Glomerular visceral epithelial cell (primary cell): ENCODE results near the gene SIGLECL1.
A peak's percentile ranks its signal among the peaks of the same experiment; 100 is the strongest.

ENCODE experiments used
- DNase-seq: peaks from one replicate; pipeline ENCODE4 v3.0.0-alpha.2; 2016; ENCODE audit errors: extremely low spot score

SIGLECL1 gene

DNA sequence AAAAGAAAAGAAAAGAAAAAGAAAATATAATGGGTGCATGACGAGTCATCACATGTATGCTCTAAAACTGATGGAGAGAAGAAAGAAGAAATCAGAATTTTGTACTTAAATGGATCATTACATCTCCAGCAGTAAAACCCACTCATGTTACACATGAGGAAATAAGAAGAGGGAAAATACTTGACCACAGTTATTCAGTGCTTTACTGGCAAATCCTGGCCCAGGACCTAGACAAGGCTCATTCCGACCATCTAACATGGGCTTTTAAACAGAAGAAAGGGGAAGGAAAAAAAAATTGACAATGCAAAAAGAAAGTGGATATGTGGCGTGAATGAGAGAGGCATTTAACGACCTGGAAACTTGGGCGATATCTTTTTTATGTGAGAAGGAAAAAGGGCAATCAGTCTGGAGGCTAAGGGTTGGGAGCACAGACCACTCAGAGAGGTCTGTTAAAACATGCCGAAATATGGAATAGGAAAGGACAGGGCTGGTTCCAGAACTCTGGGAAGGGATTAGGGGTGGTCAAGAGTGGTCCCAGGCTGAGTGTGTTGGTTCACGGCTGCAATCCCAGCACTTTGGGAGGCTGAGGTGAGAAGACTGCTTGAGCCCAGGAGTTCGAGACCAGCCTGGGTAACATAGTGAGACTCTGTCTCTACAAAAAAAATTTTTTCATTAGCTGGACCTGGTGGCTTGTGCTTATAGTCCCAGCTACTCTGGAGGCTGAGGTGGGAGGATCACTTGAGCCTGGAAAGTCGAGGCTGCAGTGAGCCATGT, 1.6 kb downstream of the SIGLECL1 start:
- no peak for DNase-seq

DNA sequence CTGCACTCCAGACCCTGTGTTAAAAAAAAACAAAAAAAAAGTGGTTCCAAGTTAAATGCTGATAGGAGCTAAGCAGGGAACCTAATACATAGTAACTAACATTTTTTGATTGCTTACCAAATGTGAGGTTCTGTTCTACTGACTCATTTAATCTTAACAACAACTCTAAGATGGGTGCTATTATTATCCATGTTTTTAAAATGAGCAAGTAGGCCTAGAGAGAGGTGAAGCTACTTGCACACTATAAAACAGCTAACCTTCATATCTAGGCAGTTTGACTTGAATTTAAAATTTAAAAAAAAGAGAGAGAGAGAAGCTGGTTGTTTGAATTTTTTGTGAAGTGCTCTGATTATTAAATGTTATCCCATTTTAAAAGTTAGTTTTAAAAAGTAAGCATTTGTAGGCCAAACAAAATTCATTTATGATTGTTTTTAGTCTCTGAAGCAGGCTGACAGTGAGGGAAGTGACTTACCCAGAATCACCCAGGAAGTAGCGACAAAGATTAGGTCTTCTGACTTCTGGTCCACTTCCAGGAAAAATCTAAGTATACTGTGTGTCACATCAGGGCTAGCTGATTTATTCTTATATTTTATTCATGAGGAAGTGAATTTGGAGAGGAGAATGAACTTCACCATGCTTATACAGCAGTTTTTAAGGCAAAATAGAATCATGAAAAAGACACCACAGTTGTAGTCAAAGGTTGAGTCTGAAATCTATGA, 2.4 kb downstream of the SIGLECL1 start:
- DNase-seq: no peak

DNA sequence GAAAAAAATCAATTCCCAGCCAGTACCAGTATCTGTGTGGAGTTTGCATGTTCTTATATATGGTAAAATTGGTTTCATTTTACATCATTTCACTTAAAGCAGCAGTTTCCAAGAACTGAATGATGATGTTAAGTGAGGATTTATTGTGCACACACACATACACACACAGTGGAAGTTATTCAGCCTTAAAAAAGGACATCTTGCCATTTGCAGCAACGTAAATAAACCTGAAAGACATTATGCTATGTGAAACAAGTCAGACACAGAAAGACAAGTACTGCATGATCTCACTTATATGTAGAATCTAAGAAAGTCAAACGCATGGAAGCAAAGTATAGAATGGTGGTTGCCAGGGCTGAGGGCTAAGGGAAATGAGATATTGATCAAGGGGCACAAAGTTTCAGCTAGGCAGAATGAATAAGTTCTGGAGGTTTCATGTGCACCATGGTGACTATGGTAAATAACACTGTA, 5.3 kb downstream of the SIGLECL1 start:
- no peak for DNase-seq

DNA sequence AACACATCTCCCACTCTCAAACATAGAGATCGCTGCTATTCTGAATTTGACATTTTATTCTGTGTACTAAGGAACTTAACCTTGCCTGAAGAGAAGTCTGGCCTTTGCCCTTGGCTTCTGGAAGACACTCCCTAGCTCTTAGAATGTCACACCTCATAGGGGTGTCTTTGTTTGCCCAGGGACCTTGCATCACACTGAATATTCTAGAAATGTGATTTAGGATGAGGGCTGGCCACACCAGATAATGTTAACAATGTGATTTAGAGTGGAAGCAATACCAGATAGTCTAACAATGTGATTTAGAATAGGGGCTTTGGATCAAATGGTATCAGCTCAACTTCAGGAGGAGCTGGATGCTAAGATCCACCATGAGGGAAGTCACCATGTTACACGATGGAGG, 6.6 kb downstream of the SIGLECL1 start:
- no peak for DNase-seq

DNA sequence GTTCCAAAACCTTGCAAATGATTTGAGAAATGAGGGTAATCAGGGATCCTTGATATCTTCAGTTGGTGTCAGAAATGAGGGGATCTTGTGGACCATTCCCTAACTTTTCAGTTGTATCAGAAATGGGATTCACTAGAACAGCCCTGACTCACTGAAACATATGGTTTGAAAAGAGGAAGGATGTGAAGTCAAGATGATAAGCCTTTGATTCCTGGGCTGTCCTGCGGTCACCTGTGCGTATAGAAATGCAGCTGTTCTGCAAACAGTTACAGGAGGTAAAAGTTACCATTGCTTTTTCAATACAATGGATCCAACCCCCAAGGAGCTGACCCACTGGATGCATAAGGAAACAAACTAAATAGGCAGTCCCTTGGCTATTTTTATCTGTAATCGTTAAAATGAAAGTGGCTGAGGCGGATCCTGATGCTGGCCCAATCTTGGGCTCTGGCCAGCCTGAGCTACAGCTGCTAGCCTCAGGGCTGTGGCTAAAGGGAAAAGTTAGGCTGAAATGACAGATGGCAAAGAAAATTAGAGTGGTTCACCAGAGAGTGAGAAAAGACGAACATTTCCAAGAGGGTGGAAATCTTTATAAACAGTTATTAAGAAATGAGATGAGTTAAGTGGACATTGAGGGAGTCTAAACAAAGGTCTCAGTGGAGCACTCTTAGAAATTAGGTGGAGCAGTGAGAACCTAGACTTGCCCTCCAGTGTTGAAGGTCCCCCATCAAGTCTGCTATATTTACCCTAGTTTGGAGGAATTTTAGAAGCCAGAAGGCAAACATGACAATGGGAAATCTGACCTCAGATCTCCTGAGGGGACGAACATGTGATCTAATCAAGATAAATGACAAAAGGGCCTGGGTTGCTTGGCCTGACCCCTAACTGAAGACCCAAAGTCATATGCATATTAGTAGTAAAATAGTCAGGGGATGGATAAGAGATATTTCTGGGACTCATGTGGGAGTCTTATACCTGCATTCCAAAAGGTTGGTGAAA, 7.6 kb downstream of the SIGLECL1 start:
- no peak for DNase-seq

DNA sequence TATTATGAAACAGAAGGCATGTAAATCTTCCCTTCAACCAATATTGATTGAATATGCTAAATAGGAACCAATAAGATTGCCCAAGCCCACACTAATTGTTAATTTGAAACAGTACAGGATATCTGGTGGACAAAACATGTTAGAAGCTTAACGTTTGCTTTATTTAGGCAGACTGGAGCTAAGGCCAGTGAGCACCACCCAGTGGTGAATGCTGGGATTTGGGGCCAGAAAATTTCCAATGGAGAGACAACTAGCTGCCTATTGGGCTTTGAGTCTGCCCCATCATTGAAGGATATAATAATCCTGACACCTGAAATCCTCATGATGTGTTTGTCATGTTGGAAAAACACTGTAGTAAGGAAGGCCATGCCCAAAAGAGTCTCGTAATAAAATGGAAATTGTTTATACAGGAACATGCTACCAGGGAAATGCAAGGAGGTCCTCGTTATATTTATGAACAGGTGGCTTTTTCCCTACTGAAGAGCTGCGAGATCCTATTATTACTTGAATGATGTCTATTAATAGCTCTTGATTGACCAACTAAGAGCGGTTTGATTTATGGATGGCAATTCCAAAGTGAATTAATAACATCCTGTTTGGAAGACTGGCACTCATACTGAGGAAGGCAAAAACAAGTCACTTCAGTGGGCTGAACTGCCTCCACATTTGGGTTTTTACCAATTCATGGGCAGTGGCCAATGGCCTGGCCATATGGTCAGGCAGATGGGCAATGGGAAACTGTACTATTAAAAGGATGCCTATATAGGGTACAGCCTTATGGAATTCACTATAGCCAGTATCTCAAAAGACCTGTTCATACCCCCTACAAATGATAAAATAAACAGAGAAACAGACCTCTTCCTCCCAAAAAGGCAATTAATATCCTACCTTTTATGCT, 8.7 kb downstream of the SIGLECL1 start:
- peak; percentile 58 for DNase-seq

DNA sequence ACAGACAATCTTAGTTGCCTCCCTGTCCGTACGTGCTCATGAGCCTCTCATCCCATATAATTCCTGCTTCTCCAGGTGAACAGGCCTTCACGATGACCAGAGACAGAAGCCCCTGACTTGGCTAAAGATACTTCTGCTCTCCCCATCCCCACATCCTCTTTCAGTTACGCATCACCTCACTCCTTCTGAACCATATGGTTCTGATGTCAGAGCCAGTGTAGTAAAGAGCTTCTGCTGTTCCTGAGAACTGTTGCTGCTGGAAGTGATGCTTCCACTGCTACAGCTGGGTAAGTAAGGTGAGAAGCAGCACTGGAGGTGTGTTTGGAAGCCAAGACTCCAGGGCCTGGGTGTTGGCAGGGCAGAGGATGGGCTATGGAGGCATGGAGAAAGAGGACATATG, 12.9 kb downstream of the SIGLECL1 start:
- no peak for DNase-seq

DNA sequence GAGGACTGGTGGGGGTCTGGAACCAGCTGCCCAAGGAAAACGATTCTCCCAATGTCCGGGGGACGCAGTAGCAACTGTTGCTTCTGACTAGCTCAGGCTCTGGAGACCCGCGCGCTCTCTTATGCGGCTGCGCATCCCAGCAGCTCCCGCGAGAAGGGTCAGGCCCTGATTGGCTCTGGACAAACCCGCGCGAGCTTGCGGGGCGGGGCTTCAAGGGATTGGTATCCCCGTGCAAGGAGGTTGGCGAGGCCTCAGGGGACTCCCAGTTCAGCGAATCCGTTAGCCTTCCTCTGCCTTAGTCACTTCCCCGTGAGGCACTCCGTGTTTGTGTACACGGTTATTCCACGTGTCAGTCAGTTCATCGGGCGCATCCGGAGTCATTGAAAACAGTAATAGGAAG, 20.2 kb downstream of the SIGLECL1 start:
- DNase-seq: no peak

DNA sequence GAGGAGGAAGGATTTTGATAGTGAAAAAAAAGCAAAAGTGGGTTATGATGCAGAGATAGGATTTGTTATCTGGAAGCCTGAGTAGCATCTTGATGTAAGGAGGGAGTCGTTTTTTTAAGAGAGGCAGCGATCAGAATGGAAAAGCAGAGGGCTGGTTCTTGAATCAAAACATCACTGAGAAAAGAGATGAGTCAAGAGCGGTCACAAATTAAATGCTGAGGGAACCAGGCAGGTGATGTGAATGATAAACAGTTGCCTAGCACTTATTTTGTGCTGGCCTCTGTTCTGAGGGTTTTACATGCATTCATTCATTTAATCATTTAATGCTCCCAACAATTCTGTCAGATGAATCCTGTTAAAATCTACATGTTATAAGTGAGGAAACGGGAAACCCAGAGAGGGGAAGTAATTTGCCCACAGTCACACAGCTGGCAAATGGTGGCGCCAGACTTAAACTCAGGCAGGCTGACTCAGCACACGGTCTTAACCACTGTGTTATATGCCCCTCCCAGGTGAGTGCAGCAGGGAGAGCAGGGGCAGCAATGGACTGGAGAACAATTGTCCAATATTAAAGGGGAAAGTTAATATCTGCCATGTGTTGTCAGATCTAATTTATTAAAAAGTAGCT, 21.4 kb downstream of the SIGLECL1 start:
- no peak for DNase-seq

DNA sequence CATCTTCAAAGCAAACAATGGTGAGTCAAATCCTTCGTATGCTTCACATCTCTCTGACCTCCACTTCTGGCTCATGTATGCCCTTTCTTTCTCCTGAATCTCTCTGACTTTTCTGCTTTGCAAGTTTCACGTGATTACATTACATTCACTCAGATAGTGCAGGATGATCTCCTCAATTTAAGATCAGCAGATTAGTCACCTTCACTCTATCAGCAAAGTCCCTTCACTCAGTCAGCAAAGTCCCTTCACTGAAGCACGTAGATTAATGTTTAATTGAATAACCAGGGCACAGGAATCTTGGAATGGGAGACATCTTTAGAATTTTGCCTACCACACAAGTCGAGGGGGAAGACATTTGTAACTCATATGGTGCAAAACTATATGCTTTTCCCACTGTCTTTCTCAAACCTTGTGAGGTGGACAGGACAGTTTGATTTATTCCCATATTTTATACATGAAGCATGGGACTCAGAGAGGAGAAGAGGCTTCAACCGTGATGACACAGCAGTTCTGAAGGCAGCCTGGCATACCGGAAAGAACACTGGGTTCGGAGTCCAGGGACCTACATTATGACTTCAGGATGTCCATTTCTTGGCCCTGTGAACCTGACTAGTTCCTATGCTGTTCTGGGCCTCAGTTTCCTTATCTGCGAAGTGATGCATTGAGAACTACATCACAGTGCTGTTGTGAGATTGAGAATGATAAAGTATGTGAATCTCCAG, 23.3 kb downstream of the SIGLECL1 start:
- peak; percentile 14 for DNase-seq

DNA sequence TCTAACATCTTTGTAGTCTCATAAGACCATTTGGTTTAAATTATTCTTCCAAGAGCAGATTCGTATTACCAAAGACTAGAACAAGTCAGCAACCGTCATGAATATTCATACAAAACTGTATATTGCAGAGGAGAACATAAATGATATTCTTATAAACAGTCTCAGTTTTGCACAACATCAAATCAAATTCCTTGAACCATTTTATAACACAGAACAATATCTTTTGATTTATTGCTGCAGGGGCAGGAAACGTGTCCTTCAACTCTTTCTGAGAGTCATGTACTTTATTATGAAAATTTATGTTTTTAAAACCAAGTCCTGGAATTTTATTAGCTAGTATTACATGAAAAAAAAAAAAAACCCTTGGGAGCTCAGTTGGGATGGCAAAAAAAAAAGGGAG, 26.2 kb downstream of the SIGLECL1 start:
- no peak for DNase-seq

DNA sequence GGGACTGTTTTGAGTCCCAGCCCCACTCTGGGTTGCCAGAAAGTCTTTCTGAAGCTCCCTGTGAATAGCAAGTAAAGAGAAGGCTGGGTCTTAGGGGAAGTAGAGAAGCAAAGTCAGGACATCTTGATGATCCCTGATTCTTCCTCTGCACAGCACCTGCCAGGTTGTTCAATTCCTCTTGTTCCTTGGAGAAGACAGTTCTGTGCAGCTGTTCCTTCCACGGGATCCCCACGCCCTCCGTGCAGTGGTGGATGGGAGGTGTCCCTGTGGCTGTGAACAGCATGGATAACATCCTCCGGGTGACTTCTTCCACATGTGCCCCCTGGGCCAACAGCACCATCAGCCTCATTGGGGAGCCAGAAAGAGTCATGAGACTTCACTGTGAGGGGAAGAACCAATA, 31.5 kb downstream of the SIGLECL1 start:
- no peak for DNase-seq

DNA sequence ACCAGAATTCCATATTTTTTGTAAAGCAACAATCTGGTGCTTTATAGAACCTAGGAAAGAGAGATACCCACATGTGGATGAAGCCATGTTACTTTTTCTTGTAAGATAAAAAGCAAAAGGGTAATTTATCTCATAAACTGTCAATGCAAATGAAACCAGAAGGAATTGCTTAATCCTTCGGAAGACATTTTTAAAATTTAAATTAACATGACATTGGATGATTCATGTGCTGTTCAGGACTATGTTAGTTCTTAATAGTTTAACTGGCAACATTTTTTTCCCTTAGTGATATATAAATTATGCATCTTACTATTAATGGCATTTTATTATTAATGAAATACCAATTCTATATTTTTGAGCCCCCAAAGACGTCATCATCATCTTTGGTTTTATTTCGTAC, 34.8 kb downstream of the SIGLECL1 start:
- no peak for DNase-seq

DNA sequence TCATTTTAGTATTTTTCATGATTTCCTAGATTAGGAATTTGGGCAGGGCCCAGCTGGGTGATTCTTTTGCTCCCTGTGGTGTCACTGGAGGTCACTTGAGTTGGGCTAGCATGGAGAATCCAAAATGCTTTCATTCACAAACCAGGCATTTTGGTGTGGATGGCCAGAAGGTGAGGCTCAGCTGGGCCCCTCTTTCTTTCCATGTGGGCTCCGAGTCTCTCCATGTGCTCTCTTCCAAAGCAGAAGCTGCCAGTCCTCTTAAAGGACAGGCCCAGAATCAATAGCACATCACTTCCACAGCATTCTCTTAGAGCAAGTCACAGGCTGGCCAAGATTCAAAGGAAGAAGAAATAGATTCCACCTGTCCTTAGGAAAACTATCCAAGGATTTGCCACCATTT, 38.8 kb downstream of the SIGLECL1 start:
- DNase-seq: no peak

DNA sequence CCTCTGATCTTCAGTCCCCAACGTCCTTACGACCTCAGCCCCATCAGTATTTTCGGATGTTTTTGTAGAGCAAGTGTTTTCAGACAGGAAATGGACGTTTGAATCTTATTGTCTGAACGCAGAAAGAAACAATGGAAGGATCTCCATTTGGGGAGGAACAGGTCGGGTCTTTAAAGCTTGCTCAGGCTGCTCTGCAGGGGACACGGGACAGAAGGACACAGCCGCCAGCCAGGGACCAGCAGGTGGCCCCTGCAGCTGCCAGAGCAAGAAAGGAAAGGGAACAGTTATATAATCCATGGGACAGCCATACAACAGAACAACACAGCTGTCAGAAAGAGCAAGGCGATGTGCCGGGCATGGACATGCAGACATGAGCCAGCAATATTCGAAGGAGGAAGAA, 42.1 kb downstream of the SIGLECL1 start:
- DNase-seq: no peak

DNA sequence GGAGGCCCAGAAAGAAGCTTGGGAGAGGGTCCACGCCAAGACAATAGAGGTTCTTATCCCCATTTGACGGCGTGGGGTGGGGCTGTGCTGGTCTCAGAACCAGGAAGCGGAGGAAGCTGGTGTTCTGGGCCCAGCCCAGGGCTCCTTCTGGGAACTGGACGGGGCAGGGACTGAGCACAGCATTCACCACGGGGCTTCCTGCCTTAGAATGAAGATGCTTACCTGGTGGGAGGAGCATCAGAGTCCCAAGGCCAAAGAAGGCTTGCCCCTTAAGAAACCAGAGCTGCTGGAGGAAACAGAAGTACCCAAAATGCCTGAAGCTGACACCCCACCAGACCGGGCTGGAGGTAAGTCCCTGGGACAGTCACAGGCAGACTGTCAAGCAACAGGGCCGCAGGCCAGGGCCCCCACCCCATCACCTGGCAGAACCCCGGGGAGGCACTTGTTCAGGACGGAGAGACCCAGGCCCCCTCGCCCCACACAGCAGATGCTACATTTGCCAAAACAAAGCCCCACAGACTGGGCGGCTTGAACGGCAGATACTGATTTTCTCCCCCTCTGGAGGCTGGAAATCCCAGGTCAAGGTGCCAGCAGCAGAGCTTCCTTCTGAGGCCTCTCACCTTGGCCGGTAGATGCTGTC, 42.8 kb downstream of the SIGLECL1 start:
- DNase-seq: no peak

DNA sequence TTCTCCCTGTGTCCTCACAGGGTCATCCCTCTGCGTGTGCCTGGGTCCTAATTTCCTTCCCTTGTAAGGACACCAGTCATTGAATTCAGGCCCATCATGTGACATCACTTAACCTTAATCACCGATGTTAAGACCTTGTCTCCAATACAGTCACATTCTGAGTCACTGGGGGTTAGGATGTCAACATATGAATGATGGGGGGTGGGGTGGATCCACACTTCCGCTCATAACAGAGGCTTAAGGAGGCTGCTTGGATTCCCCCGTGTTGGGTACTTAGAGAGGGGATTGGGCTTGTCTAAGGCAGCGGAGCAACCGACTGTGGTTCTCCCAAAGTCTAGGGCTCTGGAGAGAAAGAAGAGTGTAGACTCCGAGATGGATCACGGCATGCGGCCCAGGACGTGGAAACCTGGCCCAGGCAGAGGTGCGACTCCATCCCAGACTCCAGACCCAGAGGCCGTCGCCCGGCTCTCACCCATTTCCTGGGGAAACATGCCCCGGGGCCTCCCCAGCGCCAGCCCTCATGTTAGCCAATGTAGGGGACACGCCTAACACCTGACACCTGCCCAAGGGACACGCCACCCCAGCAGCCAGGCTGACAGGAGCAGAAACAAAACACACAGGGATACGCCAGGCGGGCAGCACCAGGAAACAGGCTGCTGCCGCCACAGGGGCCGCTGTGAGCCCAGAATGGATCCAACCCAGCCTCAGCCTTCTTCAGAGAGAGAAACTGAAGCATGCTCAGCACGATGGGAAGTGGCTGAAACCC, 43.5 kb downstream of the SIGLECL1 start:
- no peak for DNase-seq

DNA sequence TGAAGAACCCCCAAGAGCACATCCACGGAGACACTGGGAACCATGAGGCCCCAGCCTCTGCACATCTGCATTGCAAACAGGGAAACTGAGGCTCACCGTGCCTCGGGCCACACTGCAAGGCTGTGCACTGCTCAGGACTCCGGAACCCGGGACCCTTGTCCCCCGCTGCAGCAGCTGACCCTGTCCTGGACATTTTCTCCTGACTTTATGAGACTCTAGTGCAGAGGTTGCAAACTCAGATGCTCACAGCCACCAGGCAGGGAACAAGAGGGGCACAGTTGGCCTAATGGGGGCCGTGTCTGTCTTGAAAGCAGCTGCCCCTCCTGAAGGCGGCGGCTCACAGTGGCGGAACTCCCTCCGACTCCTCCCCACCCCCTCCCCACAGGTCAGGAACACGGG, 44.1 kb downstream of the SIGLECL1 start:
- DNase-seq: no peak
